Thyroid gland (tissue), 4 donors: ENCODE results near the gene GRN.

Experiments used
- POLR2A ChIP-seq, 2 donors: fragments of 450-650 bp; IDR thresholded peaks; one replicate each; pipeline ENCODE4 v1.6.1; 2017; ENCODE audit warnings: antibody characterized with exemption in 2 of 2, mild to moderate bottlenecking in 2 of 2, moderate library complexity in 1 of 2
- TF ChIP-seq, protein P1 (sequence below), 6 experiments: fragments of 200-600 bp in 3 of 6; fragments of 450-650 bp in 3 of 6; sonication (generic) in 3 of 6; IDR thresholded peaks; one replicate each; pipeline ENCODE4 v1.5.1; 2016 to 2019; ENCODE audit warnings: antibody characterized with exemption in 6 of 6, mild to moderate bottlenecking in 2 of 6, inconsistent platforms in 1 of 6, moderate library complexity in 1 of 6

DNA sequence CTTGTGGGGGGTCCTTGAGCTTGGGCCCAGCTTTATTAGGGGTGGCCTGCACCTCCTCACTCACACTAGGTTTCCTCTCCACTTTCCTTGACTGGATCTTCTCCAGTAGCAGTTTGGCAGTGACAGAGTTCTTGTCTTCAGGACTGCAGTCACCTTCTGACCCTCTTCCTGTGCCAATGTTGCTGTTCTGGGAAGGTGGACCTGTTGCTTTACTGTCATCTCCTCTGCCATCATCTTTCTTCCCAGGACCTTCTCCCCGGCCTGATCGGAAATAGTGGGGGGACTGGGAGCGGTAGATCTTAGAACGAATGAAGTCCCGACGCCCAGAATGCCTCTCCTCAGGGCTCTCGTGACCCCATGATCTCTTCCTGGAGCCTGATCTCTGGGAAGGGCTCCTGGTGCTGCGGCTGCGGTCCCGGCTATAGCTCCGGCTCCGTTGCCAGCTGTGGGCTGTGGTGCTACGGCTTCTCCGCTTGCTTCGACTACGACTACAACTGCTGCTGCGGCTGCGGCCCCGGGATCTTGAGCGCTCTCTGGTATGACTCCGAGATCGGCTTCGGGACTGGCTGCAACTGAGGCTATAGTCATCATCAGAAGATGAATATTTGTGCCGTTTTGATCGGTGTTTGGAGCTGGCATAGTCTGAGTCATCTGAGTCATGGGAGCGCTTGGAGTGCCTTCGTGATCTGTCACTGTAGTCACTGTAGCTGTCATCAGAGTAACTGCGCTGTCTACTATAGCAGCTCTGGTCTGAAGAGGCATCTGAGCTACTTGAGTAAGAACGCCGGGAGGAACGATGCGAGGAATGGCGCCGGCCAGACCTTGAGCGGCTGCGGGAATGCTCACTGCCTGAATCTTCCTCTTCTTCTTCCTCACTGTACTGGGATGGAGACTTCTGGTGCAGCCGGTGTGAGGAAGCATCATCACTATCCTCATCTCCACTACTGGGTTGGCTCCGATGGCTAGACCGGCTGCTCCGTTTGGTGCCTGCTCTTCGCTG, 53.9 kb downstream of the GRN start:
- TF ChIP-seq POLR2A (IDR thresholded peaks at IDR 0.05), result no peak
- TF ChIP-seq, protein P1, sequence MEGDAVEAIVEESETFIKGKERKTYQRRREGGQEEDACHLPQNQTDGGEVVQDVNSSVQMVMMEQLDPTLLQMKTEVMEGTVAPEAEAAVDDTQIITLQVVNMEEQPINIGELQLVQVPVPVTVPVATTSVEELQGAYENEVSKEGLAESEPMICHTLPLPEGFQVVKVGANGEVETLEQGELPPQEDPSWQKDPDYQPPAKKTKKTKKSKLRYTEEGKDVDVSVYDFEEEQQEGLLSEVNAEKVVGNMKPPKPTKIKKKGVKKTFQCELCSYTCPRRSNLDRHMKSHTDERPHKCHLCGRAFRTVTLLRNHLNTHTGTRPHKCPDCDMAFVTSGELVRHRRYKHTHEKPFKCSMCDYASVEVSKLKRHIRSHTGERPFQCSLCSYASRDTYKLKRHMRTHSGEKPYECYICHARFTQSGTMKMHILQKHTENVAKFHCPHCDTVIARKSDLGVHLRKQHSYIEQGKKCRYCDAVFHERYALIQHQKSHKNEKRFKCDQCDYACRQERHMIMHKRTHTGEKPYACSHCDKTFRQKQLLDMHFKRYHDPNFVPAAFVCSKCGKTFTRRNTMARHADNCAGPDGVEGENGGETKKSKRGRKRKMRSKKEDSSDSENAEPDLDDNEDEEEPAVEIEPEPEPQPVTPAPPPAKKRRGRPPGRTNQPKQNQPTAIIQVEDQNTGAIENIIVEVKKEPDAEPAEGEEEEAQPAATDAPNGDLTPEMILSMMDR (IDR thresholded peaks at IDR 0.05), result no peak
